ENCODE measurements around the gene FBXW7.

DNA sequence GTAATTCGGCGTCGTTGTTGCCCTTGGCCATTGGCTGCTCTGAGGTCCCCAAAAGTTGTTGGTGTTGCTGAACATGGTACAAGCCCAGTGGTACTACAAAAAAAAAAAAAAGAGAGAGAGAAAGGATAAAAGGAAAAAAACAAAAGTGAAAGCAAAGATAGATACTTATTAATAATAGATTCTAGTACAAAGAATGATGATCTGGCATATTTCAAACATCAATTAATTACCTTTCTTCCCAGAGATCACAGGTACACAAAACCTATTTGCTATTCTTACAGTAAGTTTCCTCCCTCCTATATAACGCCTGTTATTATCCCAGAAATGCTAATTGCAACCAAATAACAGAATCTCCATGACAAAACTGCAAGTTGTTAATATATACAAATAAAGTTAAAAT, 188.9 kb downstream of the FBXW7 start:
- TF ChIP-seq, protein P1, sequence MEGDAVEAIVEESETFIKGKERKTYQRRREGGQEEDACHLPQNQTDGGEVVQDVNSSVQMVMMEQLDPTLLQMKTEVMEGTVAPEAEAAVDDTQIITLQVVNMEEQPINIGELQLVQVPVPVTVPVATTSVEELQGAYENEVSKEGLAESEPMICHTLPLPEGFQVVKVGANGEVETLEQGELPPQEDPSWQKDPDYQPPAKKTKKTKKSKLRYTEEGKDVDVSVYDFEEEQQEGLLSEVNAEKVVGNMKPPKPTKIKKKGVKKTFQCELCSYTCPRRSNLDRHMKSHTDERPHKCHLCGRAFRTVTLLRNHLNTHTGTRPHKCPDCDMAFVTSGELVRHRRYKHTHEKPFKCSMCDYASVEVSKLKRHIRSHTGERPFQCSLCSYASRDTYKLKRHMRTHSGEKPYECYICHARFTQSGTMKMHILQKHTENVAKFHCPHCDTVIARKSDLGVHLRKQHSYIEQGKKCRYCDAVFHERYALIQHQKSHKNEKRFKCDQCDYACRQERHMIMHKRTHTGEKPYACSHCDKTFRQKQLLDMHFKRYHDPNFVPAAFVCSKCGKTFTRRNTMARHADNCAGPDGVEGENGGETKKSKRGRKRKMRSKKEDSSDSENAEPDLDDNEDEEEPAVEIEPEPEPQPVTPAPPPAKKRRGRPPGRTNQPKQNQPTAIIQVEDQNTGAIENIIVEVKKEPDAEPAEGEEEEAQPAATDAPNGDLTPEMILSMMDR (IDR thresholded peaks at IDR 0.05): no peak
- no peak for TF ChIP-seq EZH2 (IDR thresholded peaks at IDR 0.05; ENCODE audit: borderline replicate concordance, insufficient read depth, low read depth, low read length, poor library complexity, severe bottlenecking)
